HUES64 (cell line): ENCODE results near the gene PRR5L. TPM values are rescaled to one million over a fixed set of nuclear protein-coding genes. Genes with fewer than 3 reads are reported as not detected.

Experiments used
- H3K27ac ChIP-seq: 2 replicates; pipeline ENCODE4 v1.7.0; 2013; ENCODE audit warnings: low read depth, low read length, inconsistent platforms
- H3K27me3 ChIP-seq: 2 replicates; pipeline ENCODE4 v1.6.1; 2013; ENCODE audit warnings: mild to moderate bottlenecking, low read length; ENCODE audit not compliant: insufficient read depth
- H3K36me3 ChIP-seq: 2 replicates; pipeline ENCODE4 v1.6.1; 2013; ENCODE audit warnings: mild to moderate bottlenecking, low read length; ENCODE audit not compliant: insufficient read depth
- H3K4me1 ChIP-seq: 2 replicates; pipeline ENCODE4 v1.6.1; 2013; ENCODE audit warnings: mild to moderate bottlenecking, low read length, moderate library complexity; ENCODE audit not compliant: insufficient read depth
- H3K4me3 ChIP-seq: 2 replicates; pipeline ENCODE4 v1.5.1; 2013; ENCODE audit warnings: mild to moderate bottlenecking, low read length, moderate library complexity
- H3K9ac ChIP-seq: 2 replicates; pipeline ENCODE4 v1.6.1; 2013; ENCODE audit warnings: mild to moderate bottlenecking, low read depth, low read length
- H3K9me3 ChIP-seq: 2 replicates; pipeline ENCODE4 v1.6.1; 2013; ENCODE audit warnings: low read depth, low read length; ENCODE audit not compliant: insufficient read depth
- WGBS: fragments of 150-250, 120-280 bp; methylation state at CpG from one replicate; pipeline ENCODE4 v1.1.7; 2013; ENCODE audit warnings: missing lambda C conversion rate; 5-methylcytosine and 5-hydroxymethylcytosine counted together
- polyA plus RNA-seq, 2 experiments: library from polyadenylated mRNA; stranded (reverse); fragments of 50-300 nt; gene quantifications; one replicate each; pipeline ENCODE4 v1.2.3, GENCODE V29; 2013

Gene PRR5L, protein sequence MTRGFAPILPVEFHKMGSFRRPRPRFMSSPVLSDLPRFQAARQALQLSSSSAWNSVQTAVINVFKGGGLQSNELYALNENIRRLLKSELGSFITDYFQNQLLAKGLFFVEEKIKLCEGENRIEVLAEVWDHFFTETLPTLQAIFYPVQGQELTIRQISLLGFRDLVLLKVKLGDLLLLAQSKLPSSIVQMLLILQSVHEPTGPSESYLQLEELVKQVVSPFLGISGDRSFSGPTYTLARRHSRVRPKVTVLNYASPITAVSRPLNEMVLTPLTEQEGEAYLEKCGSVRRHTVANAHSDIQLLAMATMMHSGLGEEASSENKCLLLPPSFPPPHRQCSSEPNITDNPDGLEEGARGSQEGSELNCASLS
- 5.0 TPM for polyA plus RNA-seq (2013, experiment 1 of 2)
- 5.0 TPM for polyA plus RNA-seq (2013, experiment 2 of 2)

- no peaks in the 10 kb centered on the region for H3K9me3 ChIP-seq
- no peak within 1 kb of the TSS for H3K27ac ChIP-seq
- H3K4me1 ChIP-seq = no peaks in the 10 kb centered on the region
- WGBS = 88% methylated on average over 3 of the region's 3 CpGs
- no peak within 1 kb of the TSS for H3K4me3 ChIP-seq
- H3K27me3 ChIP-seq = peaks cover 3% of the 10 kb centered on the region; the same call in 1 of the 2 replicates
- H3K36me3 ChIP-seq = no peaks in the 10 kb centered on the region
- no peak within 1 kb of the TSS for H3K9ac ChIP-seq
Measured at GRCh38 chr11:36295926-36296325, at the start of gene PRR5L. Gene PRR5L (plus strand): TSS chr11:36296288. CDS start chr11:36401122, 104,834 bp downstream.

DNA sequence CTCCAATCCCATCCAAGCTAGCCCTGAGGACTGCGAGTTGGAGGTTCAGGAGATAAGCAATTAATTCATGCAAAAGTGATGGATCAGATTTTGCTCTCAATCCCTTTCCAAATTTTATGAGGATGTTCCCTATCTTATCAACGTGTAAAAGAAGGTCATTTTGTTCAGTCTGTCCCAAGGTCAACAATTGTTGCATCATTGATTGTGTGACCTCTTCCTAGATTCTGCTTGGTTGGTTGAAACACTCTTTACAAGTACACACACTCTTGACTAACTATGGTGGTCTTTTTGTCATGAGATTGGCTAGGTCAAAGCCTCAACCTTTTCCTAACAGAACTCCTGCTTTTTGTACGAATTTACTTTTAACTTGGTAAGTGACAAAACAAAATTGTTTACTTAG lies 48.6 kb upstream of the PRR5L start:
- WGBS = 88% methylated on average over 2 of the region's 3 CpGs
- Histone ChIP-seq H3K27me3 (no peaks in the 10 kb centered on the region), H3K9ac (no peak overlapping the region)

GRCh38 chr11:36248436-36248835 lies 47.7 kb upstream of the PRR5L start:
- no peak overlapping the region for H3K4me3 ChIP-seq
- H3K27me3 ChIP-seq = no peaks in the 10 kb centered on the region
- no peak overlapping the region for H3K9ac ChIP-seq
- no peaks in the 10 kb centered on the region for H3K36me3 ChIP-seq
- WGBS = 74% methylated on average over 3 of the region's 4 CpGs
- no peaks in the 10 kb centered on the region for H3K9me3 ChIP-seq
- H3K27ac ChIP-seq = no peak overlapping the region
- 0 out of 2 replicates have a peak, but pooled peaks cover 6% of the 10 kb centered on the region for H3K4me1 ChIP-seq

More for the DNA sequence above, 48.6 kb upstream of the PRR5L start:
- Histone ChIP-seq H3K4me3 (no peak overlapping the region), H3K36me3 (no peaks in the 10 kb centered on the region), H3K9me3 (no peaks in the 10 kb centered on the region), H3K4me1 (no peaks in the 10 kb centered on the region), H3K27ac (no peak overlapping the region)

- Histone ChIP-seq H3K4me1 (0 out of 2 replicates have a peak, but pooled peaks cover 6% of the 10 kb centered on the region), H3K36me3 (no peaks in the 10 kb centered on the region), H3K4me3 (no peak overlapping the region), H3K27ac (no peak overlapping the region), H3K9ac (no peak overlapping the region), H3K27me3 (no peaks in the 10 kb centered on the region), H3K9me3 (no peaks in the 10 kb centered on the region)
- 94% methylated on average over 2 of the region's 2 CpGs for WGBS
Measured at GRCh38 chr11:36249246-36249645, 46.8 kb upstream of the PRR5L start.

- no peaks in the 10 kb centered on the region for H3K36me3 ChIP-seq
- 65% methylated on average over 2 of the region's 2 CpGs for WGBS
- no peaks in the 10 kb centered on the region for H3K27me3 ChIP-seq
Measured at GRCh38 chr11:36251823-36252222, 44.3 kb upstream of the PRR5L start.

GRCh38 chr11:36253238-36253637 lies 42.9 kb upstream of the PRR5L start:
- Histone ChIP-seq H3K9ac (no peak overlapping the region), H3K27ac (no peak overlapping the region), H3K27me3 (no peaks in the 10 kb centered on the region), H3K9me3 (peaks cover 5% of the 10 kb centered on the region; the same call in 1 of the 2 replicates), H3K4me3 (no peak overlapping the region), H3K36me3 (no peaks in the 10 kb centered on the region), H3K4me1 (0 out of 2 replicates have a peak, but pooled peaks cover 7% of the 10 kb centered on the region)
- WGBS = 64% methylated on average over 5 of the region's 5 CpGs

More at GRCh38 chr11:36251823-36252222, 44.3 kb upstream of the PRR5L start:
- Histone ChIP-seq H3K4me1 (0 out of 2 replicates have a peak, but pooled peaks cover 6% of the 10 kb centered on the region), H3K9ac (no peak overlapping the region), H3K27ac (no peak overlapping the region), H3K9me3 (peaks cover 5% of the 10 kb centered on the region; the same call in 1 of the 2 replicates), H3K4me3 (no peak overlapping the region)

DNA sequence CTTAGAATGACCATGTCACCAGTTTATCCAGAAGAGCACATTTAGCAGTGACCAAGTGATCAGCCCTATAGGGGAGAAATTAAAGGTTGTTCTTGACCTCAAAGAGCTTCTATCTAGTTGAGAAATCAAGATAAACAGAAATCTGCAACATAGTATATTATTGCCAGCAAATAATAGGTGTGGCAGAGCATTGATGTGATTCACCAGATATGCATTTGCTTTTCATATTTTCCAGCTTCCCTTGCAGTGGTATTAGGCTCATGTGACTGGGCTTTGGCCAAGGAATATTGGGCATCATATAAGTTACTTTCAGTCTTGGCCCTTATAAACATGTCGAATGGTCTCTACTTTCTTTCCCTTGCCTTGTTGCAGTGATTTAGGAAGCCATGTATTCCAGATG lies 41.4 kb upstream of the PRR5L start:
- no peaks in the 10 kb centered on the region for H3K27me3 ChIP-seq
- no peak overlapping the region for H3K9ac ChIP-seq

DNA sequence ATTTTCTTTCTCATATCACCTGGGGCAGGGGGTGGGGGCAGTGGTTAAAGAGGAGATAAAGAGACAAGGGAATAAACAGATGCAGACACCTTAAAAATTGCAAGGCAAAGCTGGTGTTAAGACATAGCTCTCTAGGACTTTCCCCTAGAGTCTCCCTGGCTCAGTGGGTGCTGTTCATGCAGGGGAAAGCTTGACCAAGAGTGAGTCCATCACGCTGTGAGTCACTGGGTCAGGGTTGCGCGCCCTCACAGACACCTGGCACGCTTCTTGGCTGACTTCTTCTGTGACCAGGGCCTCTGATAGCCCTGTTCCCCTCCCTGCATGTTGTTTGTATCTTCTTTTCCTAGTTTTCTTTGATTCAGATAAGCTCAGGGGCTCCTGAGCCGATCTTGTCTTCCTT lies 38.7 kb upstream of the PRR5L start:
- Histone ChIP-seq H3K27me3 (no peaks in the 10 kb centered on the region), H3K27ac (no peak overlapping the region), H3K9me3 (peaks cover 5% of the 10 kb centered on the region; the same call in 1 of the 2 replicates), H3K4me1 (0 out of 2 replicates have a peak, but pooled peaks cover 11% of the 10 kb centered on the region), H3K4me3 (no peak overlapping the region), H3K9ac (no peak overlapping the region), H3K36me3 (no peaks in the 10 kb centered on the region)
- WGBS = 73% methylated on average over 5 of the region's 5 CpGs

More for the DNA sequence above, 41.4 kb upstream of the PRR5L start:
- Histone ChIP-seq H3K4me1 (0 out of 2 replicates have a peak, but pooled peaks cover 11% of the 10 kb centered on the region), H3K4me3 (no peak overlapping the region), H3K36me3 (no peaks in the 10 kb centered on the region), H3K9me3 (peaks cover 5% of the 10 kb centered on the region; the same call in 1 of the 2 replicates), H3K27ac (no peak overlapping the region)
- 100% methylated on average over 1 of the region's 1 CpG for WGBS

GRCh38 chr11:36258730-36259360 lies 37.2 kb upstream of the PRR5L start:
- 51% methylated on average over 12 of the region's 12 CpGs for WGBS
- H3K27me3 ChIP-seq = no peaks in the 10 kb centered on the region
- H3K4me1 ChIP-seq = 0 out of 2 replicates have a peak, but pooled peaks cover 5% of the 10 kb centered on the region
- H3K27ac ChIP-seq = no peak overlapping the region
- H3K36me3 ChIP-seq = no peaks in the 10 kb centered on the region
- peaks cover 5% of the 10 kb centered on the region; the same call in 1 of the 2 replicates for H3K9me3 ChIP-seq
- no peak overlapping the region for H3K4me3 ChIP-seq
- H3K9ac ChIP-seq = no peak overlapping the region

DNA sequence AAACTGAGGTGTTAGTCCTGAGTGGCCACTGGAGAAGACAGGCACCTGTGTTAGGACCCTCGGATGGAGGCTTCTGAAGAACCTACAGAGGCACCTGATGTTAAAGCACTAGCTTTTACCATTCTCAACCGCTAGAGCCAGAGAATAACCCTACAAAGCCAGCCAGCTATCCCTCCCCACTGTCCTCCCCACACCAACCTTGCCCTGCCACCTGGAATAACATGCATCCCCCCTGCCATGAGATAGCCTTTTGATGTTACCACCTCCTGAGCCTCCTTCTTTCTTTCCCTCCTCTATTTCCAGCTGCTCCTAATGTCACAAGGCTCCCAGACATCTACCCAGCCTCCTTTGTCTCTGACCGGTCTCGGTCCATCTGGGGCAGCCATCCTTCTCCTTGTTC lies 35.0 kb upstream of the PRR5L start:
- no peaks in the 10 kb centered on the region for H3K27me3 ChIP-seq
- 76% methylated on average over 4 of the region's 4 CpGs for WGBS
- no peaks in the 10 kb centered on the region for H3K36me3 ChIP-seq
- H3K27ac ChIP-seq = no peak overlapping the region
- no peak overlapping the region for H3K9ac ChIP-seq
- H3K4me1 ChIP-seq = 0 out of 2 replicates have a peak, but pooled peaks cover 5% of the 10 kb centered on the region
- H3K9me3 ChIP-seq = peaks cover 4% of the 10 kb centered on the region; the same call in 1 of the 2 replicates
- H3K4me3 ChIP-seq = no peak overlapping the region
